ENCODE data around the gene KCTD19.
A peak's percentile ranks its signal among the peaks of the same experiment; 100 is the strongest.

KCTD19 gene

DNA sequence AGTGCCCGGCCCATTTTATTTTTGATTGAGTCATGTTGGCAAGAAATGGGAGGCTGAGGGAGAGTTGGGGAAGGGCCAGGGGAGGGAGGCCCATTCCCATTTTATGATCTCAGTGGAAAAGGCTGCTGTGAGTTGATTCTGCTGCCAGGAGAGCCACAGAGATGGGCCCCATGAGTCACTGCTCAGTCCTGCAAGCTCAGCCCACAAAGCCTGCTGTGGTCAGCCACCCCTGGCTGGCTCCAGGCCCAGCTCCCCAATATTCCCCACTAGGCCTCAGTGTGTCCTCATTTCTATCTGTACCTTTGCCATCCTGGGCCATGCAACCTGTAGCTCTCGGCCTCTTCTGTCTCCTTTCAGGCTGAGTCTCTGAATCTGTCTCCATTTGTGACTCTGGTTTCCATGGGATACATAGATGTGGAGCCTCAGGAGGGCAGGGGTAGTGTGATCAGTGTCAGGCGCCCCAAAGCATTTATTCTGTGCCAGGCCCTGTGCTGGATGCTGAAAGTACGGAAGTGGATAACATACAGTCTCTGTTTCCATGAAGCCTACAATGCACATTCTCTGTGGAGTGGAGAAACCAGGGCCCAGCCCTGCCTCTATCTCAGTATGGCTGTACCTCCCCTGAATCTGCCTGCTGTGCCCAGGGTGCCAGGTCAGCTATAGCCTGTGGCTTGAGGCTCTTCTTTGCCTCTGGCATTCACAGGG lies 49.1 kb downstream of the KCTD19 start:
- DNase-seq (ENCODE audit: low read depth): peak; percentile 99
- TF ChIP-seq, protein P1, sequence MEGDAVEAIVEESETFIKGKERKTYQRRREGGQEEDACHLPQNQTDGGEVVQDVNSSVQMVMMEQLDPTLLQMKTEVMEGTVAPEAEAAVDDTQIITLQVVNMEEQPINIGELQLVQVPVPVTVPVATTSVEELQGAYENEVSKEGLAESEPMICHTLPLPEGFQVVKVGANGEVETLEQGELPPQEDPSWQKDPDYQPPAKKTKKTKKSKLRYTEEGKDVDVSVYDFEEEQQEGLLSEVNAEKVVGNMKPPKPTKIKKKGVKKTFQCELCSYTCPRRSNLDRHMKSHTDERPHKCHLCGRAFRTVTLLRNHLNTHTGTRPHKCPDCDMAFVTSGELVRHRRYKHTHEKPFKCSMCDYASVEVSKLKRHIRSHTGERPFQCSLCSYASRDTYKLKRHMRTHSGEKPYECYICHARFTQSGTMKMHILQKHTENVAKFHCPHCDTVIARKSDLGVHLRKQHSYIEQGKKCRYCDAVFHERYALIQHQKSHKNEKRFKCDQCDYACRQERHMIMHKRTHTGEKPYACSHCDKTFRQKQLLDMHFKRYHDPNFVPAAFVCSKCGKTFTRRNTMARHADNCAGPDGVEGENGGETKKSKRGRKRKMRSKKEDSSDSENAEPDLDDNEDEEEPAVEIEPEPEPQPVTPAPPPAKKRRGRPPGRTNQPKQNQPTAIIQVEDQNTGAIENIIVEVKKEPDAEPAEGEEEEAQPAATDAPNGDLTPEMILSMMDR (conservative IDR thresholded peaks at IDR 0.05; ENCODE audit: control insufficient read depth, insufficient read depth, low read depth, low read length): no peak
- H3K4me3 ChIP-seq (ENCODE audit: control insufficient read depth, low read depth, low read length): peak overlapping the region; percentile 78

DNA sequence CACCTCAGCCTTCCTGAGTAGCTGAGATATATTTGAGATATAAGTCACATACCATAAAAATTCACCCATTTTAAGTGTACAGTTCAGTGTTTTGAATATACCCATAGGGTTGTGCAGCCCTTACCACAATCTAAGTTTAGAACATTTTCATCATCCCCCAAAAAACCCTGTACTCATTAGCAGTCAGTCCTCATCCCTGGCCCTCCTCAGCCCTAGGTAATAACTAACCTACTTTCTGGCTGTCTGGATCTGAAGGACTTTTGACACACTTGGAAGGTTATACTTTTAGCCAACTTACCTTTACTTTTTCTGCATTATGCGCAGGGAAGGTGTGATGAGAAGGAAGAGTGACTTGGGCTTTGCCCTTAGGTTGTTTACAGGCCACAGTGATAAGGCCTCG lies 51.2 kb downstream of the KCTD19 start:
- DNase-seq (ENCODE audit: low read depth): no peak
- no peak overlapping the region for H3K4me3 ChIP-seq (ENCODE audit: control insufficient read depth, low read depth, low read length)
- TF ChIP-seq, protein P1 (conservative IDR thresholded peaks at IDR 0.05; ENCODE audit: control insufficient read depth, insufficient read depth, low read depth, low read length): no peak

DNA sequence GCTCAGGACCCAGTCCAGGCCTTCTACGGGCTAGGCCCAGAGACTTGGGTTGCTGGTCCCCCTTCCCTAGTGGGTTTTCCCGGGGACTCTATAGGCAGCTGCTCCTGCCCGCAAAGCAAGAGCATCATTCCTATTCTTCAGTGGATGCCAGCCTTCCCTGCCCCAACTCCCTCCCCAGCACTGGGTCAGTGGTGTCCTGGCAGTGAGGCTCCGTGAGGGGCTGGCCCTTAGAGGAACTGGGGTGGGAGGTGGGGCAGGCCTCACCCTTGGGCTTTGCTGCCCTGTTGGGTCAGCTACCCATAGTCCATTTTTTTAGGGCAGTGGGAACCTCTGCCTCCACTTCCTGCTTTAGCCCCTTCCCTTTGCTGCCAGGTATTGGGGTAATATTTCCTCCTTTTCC lies 55.1 kb downstream of the KCTD19 start:
- no peak for DNase-seq (ENCODE audit: low read depth)
- H3K4me3 ChIP-seq (ENCODE audit: control insufficient read depth, low read depth, low read length): no peak overlapping the region
- TF ChIP-seq, protein P1 (conservative IDR thresholded peaks at IDR 0.05; ENCODE audit: control insufficient read depth, insufficient read depth, low read depth, low read length): no peak

DNA sequence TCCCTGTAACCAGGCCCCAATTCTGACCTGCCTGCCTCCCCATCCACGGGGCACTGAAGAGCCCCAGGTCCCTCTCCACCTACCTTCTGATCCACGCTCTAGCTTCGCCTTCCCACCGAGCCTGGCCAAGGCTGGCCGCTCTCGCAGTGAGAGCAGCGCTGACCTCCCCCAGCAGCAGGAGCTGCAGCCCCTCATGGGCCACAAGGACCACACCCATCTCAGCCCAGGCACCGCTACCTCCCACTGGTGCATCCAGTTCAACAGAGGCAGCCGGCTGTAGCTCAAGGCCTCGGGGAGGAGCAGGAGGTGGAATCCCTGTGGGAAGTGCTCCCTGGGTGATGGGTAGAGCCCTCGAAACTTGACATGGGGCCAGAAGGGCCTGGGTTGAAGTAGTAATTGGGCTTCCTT lies 55.6 kb downstream of the KCTD19 start:
- TF ChIP-seq, protein P1 (conservative IDR thresholded peaks at IDR 0.05; ENCODE audit: control insufficient read depth, insufficient read depth, low read depth, low read length): no peak
- no peak for DNase-seq (ENCODE audit: low read depth)
- H3K4me3 ChIP-seq (ENCODE audit: control insufficient read depth, low read depth, low read length): no peak overlapping the region

DNA sequence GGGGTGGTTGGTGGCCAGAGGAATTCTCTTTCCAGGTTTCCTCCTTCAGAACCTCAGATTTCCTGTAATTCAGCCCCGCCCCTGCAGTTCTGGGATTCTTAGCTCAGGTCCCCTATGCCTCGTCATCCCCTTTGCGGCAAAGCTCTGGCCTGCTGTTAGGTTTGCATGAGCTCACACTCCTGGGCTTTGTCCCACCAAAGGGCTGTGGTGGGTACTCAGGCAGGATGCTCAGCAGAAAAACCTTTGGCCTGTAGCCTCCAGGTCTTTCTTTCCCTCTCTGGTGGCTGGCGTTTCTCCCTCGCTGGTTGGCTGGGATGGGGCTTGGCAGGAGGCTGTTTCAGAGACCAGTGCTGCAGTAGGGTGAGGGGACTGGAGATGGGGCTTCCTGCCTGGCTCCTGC lies 56.8 kb downstream of the KCTD19 start:
- TF ChIP-seq, protein P1 (conservative IDR thresholded peaks at IDR 0.05; ENCODE audit: control insufficient read depth, insufficient read depth, low read depth, low read length): no peak
- DNase-seq (ENCODE audit: low read depth): peak; percentile 91
- no peak overlapping the region for H3K4me3 ChIP-seq (ENCODE audit: control insufficient read depth, low read depth, low read length)

DNA sequence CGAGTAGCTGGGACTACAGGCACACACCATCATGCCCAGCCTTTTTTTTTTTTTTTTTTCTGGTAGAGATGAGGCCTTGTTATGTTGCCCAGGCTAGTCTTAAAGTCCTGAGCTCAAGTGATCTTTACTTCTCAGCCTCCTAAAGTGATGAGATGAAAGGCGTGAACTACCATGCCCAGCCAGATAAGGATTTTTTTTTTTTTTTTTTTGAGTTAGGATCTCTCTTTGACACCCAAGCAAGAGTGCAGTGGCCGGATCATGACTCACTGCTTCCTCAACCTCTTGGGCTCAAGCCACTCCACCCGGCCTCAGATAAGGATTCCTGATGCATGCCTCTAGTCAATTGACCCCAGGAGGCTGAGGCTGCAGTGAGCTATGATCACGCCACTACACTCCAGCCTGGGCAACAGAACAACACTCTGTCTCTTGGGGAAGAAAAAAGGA lies 58.4 kb downstream of the KCTD19 start:
- peak; percentile 96 for DNase-seq (ENCODE audit: low read depth)
- no peak overlapping the region for H3K4me3 ChIP-seq (ENCODE audit: control insufficient read depth, low read depth, low read length)
- TF ChIP-seq, protein P1 (conservative IDR thresholded peaks at IDR 0.05; ENCODE audit: control insufficient read depth, insufficient read depth, low read depth, low read length): no peak

All from fibroblast of mammary gland (primary cell).